ENCODE results near the gene PRDM16. TPM values are rescaled to one million over a fixed set of nuclear protein-coding genes. Genes with fewer than 3 reads are reported as not detected.
"Not testable (repeated sequence)": the region's sequence is repeated elsewhere in the genome, so short reads cannot be mapped to it uniquely, and the experiment has no call there.

PRDM16 gene
- total RNA-seq, 1 experiment from 2014 or later, result 0.95 TPM

DNA sequence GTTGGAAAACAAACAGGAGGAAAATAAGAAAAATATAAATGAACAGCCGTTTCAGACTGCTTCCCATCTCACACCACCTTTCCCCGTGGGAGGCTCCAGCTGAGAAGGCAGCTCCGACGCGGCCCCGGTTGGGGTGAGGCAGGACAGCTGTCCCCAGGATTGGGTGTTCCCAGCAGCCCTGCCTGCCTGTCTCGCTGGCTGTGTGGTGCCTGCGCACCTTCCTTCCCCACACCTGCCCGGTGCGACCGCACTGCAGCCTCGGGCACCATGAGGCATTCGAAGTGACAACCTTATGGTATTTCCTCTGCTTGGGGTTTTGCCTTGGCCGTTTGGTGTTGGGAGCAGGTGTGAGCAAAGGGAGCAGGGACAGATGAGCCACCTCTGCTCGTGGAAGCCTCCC lies 161.6 kb downstream of the PRDM16 start:
- no peaks in the 10 kb centered on the region for H3K36me3 ChIP-seq
- no peak for DNase-seq
- H3K27me3 ChIP-seq, result no peaks in the 10 kb centered on the region; the same call in 1 of the 2 replicates
- no peaks in the 10 kb centered on the region for H3K9me3 ChIP-seq
- H3K4me3 ChIP-seq, result no peak overlapping the region

- H3K27me3 ChIP-seq, result no peaks in the 10 kb centered on the region
- no peak overlapping the region for H3K4me3 ChIP-seq
- no peaks in the 10 kb centered on the region for H3K36me3 ChIP-seq
- no peak for DNase-seq
- no peaks in the 10 kb centered on the region for H3K9me3 ChIP-seq
Measured at GRCh38 chr1:3231245-3231644, 162.2 kb downstream of the PRDM16 start.

DNA sequence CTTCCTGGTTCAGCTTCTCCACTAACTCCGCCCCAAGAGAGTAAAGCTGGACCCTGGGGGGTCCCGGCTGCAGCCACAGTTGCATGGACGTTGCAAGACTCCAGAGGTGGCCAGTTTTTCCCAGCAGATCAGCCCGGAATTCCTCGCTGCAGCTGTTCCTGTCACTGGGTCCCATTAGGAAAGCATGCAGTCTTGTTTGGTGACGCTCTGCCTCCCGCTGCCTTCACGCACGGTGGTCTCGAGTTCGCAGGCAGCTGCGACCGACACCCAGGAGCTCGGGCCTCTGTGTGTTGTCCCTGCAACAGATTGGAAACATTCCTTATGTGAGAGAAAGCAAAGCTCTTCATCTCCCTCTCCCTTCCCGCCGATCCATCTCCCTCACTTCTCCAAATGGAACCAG lies 162.8 kb downstream of the PRDM16 start:
- Histone ChIP-seq H3K4me3 (no peak overlapping the region), H3K9me3 (no peaks in the 10 kb centered on the region), H3K27me3 (no peaks in the 10 kb centered on the region), H3K36me3 (no peaks in the 10 kb centered on the region)
- no peak for DNase-seq

DNA sequence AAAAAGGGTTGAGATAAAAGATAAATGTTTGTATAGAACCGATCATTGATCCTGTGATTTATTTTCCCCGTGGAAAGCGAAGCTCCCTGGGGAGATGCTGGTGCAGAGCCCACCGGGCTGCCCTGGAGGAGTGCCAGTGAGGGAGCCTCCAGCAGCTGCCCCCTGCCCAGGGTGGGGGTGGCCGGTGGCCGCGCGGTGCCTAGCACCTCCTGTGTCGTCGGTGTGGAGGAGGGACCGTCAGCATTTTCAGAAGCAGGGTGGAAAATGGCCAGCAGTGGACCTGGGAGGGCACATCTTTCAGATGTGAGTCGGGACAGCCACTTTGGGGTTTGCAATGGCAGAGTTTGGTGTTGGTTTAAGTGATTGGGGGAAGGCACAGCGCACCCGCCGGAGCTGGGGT lies 164.0 kb downstream of the PRDM16 start:
- no peaks in the 10 kb centered on the region for H3K36me3 ChIP-seq
- no peak overlapping the region for H3K4me3 ChIP-seq
- no peak for DNase-seq
- no peaks in the 10 kb centered on the region for H3K9me3 ChIP-seq
- no peaks in the 10 kb centered on the region for H3K27me3 ChIP-seq

DNA sequence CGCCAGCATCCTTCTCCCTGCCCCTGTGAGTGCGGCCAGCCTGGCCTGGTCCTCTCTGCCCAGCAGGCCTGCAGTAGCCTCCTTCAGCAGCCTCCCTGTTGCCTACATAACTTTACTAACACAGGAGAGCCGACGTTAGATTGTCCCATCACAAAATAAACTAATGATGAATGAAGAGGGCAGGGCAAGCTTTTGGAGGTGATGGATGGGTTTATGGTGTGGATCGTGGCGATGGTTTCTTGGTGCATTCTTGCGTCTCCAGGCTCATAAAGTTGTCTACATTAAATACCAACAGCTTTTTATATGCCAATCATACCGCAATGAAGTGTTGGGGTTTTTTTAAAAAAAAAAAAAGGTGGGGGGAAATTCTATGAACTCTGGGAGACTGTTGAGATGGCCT lies 164.5 kb downstream of the PRDM16 start:
- no peak for DNase-seq
- no peak overlapping the region for H3K4me3 ChIP-seq
- H3K27me3 ChIP-seq, result no peaks in the 10 kb centered on the region
- no peaks in the 10 kb centered on the region for H3K36me3 ChIP-seq
- no peaks in the 10 kb centered on the region for H3K9me3 ChIP-seq

- Histone ChIP-seq H3K9me3 (no peaks in the 10 kb centered on the region), H3K27me3 (no peaks in the 10 kb centered on the region), H3K4me3 (no peak overlapping the region), H3K36me3 (no peaks in the 10 kb centered on the region)
- no peak for DNase-seq
Measured at GRCh38 chr1:3234281-3234680, 165.3 kb downstream of the PRDM16 start.

DNA sequence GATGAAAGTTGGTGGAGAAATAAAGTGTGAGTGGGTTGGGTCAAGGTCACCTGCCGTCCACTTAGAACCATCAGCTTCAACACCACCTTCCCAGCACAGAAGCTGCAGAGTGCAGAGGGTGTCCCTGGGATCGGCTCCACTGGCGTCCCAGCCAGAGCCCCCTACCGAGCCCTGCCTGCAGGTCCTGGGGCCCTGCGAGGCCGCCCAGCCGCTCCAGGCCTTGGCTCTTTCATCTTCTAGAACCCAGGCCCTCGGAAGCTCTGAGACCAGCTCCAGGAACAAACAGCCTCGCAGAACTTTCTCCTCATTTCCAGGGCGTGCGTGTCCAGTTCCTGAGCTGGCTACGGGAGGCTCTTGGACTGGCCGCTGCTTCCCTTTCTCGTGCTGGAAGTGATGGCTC lies 166.0 kb downstream of the PRDM16 start:
- Histone ChIP-seq H3K36me3 (no peaks in the 10 kb centered on the region), H3K4me3 (no peak overlapping the region), H3K9me3 (no peaks in the 10 kb centered on the region), H3K27me3 (no peaks in the 10 kb centered on the region)
- DNase-seq, result no peak

GRCh38 chr1:3235496-3235895 lies 166.5 kb downstream of the PRDM16 start:
- Histone ChIP-seq H3K4me3 (no peak overlapping the region), H3K27me3 (no peaks in the 10 kb centered on the region), H3K36me3 (no peaks in the 10 kb centered on the region), H3K9me3 (no peaks in the 10 kb centered on the region)
- DNase-seq, result no peak

DNA sequence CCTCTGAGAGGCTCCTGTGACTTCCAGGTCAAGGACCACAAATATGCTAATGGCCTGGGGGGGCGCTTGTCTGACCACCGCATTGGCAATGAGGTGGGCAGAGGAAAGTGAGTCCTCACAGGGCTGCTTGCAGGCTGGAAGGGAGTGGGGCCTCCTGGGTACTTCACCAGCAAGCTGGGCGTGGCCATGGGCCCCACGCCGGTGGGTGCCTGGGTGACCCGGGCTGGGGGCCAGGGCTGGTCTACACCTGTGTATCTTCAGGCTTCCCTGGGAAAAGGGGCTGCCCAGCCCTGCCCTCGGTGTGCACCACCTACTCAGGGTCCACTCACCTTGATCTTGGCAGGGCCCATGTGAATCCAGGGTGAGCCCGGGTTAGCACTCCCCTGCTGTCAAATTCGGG lies 167.4 kb downstream of the PRDM16 start:
- H3K4me3 ChIP-seq, result no peak overlapping the region
- no peaks in the 10 kb centered on the region for H3K27me3 ChIP-seq
- H3K9me3 ChIP-seq, result no peaks in the 10 kb centered on the region
- H3K36me3 ChIP-seq, result no peaks in the 10 kb centered on the region
- no peak for DNase-seq

- Histone ChIP-seq H3K9me3 (no peaks in the 10 kb centered on the region), H3K27me3 (no peaks in the 10 kb centered on the region), H3K36me3 (no peaks in the 10 kb centered on the region), H3K4me3 (no peak overlapping the region)
- DNase-seq, result no peak
Measured at GRCh38 chr1:3236955-3237354, 168.0 kb downstream of the PRDM16 start.

DNA sequence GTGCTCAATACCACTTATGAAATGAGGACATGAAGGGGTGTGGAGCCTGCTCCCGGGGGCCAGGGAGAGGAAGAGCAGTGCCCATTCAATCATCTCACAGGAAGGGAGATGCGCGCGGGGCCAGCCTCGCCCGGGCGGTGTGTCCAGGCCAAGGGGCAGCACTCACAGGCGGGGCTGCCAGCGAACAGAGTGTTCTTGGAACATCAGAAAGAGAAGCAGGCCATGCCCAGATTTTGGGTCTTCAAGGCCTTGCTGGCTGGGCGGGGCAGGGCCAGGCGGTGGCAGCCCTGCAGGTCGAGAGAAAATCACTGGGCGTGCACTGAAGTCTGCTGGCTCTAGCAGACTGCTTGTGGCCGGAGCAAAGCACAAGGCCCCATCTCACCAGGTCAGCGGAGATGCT lies 168.6 kb downstream of the PRDM16 start:
- DNase-seq, result no peak
- no peaks in the 10 kb centered on the region for H3K9me3 ChIP-seq
- no peaks in the 10 kb centered on the region for H3K27me3 ChIP-seq
- H3K4me3 ChIP-seq, result no peak overlapping the region
- H3K36me3 ChIP-seq, result no peaks in the 10 kb centered on the region

- Histone ChIP-seq H3K36me3 (no peaks in the 10 kb centered on the region), H3K4me3 (no peak overlapping the region), H3K9me3 (no peaks in the 10 kb centered on the region), H3K27me3 (no peaks in the 10 kb centered on the region)
- no peak for DNase-seq
Measured at GRCh38 chr1:3237994-3238702, 169.1 kb downstream of the PRDM16 start.

DNA sequence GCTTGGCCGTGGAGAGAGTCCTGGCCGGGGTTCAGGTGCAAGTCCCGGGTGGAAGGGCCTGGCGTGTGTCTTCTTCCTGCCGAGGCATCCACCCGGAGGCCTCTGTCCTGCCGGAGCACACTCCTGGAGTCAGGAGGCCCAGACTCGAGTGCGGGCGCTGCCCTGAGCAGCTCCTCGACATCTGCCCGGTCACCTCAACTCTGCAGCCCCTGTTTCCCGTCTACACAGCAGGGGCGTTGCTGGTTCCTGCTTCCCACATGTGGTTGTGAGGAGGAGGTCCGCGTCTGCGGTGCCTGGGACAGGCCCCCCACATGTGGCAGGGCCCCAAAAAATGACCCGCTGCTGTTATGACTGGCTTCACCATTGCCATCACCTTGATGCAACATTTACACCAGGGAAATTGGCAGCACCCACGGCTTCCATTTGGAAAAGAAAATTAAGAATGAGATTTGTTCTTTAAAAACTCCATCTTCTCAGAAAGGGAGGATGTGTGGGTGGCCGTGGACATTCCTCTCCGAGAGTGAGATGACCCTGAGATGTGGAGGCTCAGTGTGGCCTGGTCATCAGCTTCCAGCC lies 169.8 kb downstream of the PRDM16 start:
- Histone ChIP-seq H3K27me3 (no peaks in the 10 kb centered on the region), H3K9me3 (no peaks in the 10 kb centered on the region), H3K4me3 (no peak overlapping the region), H3K36me3 (no peaks in the 10 kb centered on the region)
- DNase-seq, result no peak

DNA sequence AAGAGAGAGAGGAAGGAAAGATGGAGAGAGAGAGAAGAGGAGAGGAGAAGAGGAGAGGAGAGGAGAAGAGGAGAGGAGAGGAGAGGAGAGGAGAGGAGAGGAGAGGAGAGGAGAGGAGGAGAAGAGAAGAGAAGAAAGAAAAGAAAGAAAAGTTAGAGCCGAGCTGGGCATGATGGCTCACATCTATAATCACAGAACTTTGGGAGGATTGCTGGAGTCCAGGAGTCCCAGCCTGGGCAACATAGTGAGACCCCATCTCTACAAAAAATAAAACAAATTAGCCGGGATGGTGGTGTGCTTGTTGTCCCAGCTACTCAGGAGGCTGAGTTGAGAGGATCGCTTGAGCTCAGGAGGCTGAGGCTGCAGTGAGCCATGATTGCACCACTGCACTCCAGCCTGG lies 171.0 kb downstream of the PRDM16 start:
- H3K36me3 ChIP-seq, H3K9me3 ChIP-seq, H3K27me3 ChIP-seq, H3K4me3 ChIP-seq, DNase-seq: not testable (repeated sequence)

DNA sequence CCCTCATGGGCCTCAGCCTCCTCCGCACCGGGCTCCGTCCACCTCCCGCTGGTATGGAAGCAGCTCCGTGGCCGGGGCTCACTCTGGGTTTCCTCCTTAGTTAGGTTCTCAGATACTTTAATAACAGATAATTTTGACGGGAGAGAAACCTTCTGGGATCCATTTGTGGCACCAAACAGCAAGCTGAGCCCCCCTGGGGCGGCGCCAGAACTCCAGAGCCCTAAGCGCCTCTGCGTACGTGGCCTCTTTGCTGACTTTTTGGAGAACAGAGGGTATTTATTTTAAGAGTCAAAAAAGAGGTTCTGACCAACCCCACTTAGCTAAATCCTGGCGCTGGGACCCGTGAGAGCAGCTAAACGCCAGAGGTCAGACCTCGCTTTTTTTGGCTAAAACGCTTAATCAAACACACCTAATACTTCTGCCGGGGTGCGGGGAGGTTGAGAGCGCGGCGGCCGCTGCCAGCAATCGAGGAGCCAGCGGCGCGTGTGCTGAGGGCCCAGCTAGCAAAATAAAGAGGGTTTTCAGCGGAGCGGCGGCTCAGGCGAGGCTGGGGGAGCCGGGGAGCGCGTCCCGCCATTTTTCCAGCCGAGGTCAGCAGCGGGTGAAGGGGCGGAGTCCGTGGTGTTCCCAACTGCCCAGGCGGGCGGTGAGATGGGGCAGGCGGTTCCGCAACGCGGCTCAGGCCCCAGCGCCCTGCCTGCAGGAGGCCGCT lies 171.7 kb downstream of the PRDM16 start:
- DNase-seq, result no peak
- Histone ChIP-seq H3K27me3 (no peaks in the 10 kb centered on the region), H3K4me3 (no peak overlapping the region)

GRCh38 chr1:3241236-3241550 lies 172.2 kb downstream of the PRDM16 start:
- no peaks in the 10 kb centered on the region for H3K9me3 ChIP-seq
- DNase-seq, result no peak
- no peaks in the 10 kb centered on the region for H3K27me3 ChIP-seq
- H3K4me3 ChIP-seq, result no peak overlapping the region
- H3K36me3 ChIP-seq, result no peaks in the 10 kb centered on the region

More for the DNA sequence above, 171.7 kb downstream of the PRDM16 start:
- H3K9me3 ChIP-seq, result no peaks in the 10 kb centered on the region
- H3K36me3 ChIP-seq, result no peaks in the 10 kb centered on the region

DNA sequence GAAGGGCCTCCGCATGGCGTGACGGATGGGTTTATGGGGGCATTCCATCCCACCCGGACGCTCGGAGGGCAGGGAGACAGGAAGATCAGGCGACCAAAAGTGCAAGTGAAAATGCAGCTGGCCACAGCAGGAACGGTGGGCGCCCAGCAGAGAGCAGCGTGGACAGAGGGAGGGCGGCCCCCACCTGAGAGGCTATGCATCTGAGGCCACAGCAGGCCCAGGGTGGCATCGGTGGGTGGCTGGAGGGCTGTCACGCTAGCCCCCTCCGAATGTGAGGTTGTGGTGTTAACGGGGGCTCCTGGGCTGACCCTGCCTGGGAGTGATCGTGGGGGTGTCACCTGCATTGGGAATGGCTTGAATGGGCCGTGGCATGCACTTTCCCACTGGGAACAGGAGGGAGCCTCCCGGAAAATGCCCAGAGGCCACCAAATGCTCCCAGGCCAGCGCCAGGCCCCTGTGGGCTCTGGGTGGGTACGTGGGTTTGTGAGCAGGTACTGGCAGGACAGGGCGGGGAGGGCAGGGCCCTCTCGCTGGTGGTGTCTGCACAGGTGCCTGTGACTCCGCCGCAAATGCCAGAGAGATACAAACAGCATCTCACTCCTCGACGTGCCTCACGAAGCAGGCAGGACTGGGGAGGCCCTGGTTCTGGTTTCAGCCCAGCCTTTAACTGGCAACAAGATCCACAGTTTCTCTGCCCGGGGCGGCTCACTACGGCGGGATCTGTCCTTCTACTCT lies 172.8 kb downstream of the PRDM16 start:
- Histone ChIP-seq H3K27me3 (no peaks in the 10 kb centered on the region), H3K9me3 (no peaks in the 10 kb centered on the region), H3K36me3 (no peaks in the 10 kb centered on the region), H3K4me3 (no peak overlapping the region)
- no peak for DNase-seq

Data from MG63 (cell line).